Measurements from ENCODE around the gene CCDC148.

Gene CCDC148

DNA sequence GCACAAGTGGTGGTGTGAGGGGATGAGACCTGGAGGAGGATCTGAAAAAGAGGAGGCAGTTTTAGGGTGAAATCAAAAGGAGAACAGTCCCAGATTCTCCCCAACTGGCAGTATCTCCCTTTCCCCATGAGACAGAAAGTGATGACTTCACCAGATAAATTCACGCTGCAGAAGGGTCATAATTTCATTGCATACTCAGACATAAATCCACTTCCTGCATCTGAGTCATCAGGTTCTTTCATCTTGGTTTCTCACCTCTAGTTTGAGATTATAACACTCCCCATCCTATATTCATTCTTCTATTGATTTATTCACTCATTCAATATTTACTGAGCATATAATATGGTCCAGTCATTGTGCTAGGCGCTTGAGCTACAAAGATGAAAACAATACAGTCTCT is 64.7 kb downstream of the CCDC148 start:
- Histone ChIP-seq H3K27ac (ENCODE audit: low read length) (no peak overlapping the region), H3K4me1 (ENCODE audit: low read length) (peaks cover 3% of the 10 kb centered on the region; the same call in 1 of the 2 replicates), H3K27me3 (ENCODE audit: low read depth, low read length) (no peaks in the 10 kb centered on the region), H3K79me2 (ENCODE audit: low read length) (no peaks in the 10 kb centered on the region), H3K36me3 (replicated peaks; ENCODE audit: low read depth, low read length) (no peaks in the 10 kb centered on the region), H4K20me1 (ENCODE audit: insufficient read depth, low read length) (no peaks in the 10 kb centered on the region), H3K9ac (ENCODE audit: low read length) (no peak overlapping the region), H3K4me2 (ENCODE audit: low read length) (no peak overlapping the region), H2AFZ (ENCODE audit: low read depth, low read length) (no peak overlapping the region), H3K9me3 (ENCODE audit: insufficient read depth, low read length) (no peaks in the 10 kb centered on the region), H3K4me3 (ENCODE audit: low read length) (no peak overlapping the region)
- no peak for TF ChIP-seq EZH2phosphoT487 (IDR thresholded peaks at IDR 0.05; ENCODE audit: low read depth)
- TF ChIP-seq, protein P1, sequence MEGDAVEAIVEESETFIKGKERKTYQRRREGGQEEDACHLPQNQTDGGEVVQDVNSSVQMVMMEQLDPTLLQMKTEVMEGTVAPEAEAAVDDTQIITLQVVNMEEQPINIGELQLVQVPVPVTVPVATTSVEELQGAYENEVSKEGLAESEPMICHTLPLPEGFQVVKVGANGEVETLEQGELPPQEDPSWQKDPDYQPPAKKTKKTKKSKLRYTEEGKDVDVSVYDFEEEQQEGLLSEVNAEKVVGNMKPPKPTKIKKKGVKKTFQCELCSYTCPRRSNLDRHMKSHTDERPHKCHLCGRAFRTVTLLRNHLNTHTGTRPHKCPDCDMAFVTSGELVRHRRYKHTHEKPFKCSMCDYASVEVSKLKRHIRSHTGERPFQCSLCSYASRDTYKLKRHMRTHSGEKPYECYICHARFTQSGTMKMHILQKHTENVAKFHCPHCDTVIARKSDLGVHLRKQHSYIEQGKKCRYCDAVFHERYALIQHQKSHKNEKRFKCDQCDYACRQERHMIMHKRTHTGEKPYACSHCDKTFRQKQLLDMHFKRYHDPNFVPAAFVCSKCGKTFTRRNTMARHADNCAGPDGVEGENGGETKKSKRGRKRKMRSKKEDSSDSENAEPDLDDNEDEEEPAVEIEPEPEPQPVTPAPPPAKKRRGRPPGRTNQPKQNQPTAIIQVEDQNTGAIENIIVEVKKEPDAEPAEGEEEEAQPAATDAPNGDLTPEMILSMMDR (IDR thresholded peaks at IDR 0.05; ENCODE audit: low read depth, low read length), result no peak

DNA sequence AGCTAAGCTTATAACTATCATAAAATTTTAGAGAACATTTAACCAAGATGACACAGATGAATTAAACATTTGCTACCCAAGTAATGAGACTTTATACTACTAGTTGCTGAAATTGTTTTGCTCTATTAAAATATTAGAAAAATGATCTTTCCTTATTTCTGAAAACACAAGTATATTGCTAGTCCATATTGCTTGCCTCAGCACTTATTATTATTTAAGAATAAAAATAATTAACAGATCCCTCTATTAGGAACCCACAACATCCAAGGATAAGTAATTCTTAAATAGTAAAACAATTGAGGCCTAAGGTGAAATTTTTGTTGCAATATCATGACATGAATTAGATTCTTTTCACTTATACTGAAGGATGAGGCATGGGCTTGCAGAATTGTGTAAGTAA is 65.2 kb downstream of the CCDC148 start:
- no peak overlapping the region for H3K27ac ChIP-seq (ENCODE audit: low read length)
- H3K4me3 ChIP-seq (ENCODE audit: low read length), result no peak overlapping the region
- peaks cover 3% of the 10 kb centered on the region; the same call in 1 of the 2 replicates for H3K4me1 ChIP-seq (ENCODE audit: low read length)
- H3K9me3 ChIP-seq (ENCODE audit: insufficient read depth, low read length), result no peaks in the 10 kb centered on the region
- H3K4me2 ChIP-seq (ENCODE audit: low read length), result no peak overlapping the region
- TF ChIP-seq, protein P1 (IDR thresholded peaks at IDR 0.05; ENCODE audit: low read depth, low read length), result no peak
- no peak for TF ChIP-seq EZH2phosphoT487 (IDR thresholded peaks at IDR 0.05; ENCODE audit: low read depth)
- H2AFZ ChIP-seq (ENCODE audit: low read depth, low read length), result no peak overlapping the region
- H4K20me1 ChIP-seq (ENCODE audit: insufficient read depth, low read length), result no peaks in the 10 kb centered on the region
- H3K79me2 ChIP-seq (ENCODE audit: low read length), result no peaks in the 10 kb centered on the region
- no peaks in the 10 kb centered on the region for H3K36me3 ChIP-seq (replicated peaks; ENCODE audit: low read depth, low read length)
- H3K27me3 ChIP-seq (ENCODE audit: low read depth, low read length), result no peaks in the 10 kb centered on the region
- H3K9ac ChIP-seq (ENCODE audit: low read length), result no peak overlapping the region

DNA sequence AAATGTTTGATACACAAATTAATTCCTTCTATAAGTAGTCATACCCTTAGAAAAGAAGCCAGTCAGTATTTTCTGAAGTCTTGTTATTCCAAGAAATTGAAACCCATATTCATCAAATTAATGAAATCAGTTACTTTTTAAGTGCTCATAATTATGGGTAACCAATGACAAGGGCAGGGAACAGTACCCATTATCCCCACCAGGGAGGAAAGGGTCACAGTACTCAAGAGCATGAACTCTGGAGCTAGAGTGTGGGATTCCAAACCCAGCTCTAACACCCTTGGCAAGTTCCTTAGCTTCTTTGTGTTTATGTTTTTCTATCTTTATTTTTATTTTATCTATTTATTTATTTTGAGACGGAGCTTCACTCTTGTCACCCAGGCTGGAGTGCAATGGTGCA is 68.4 kb downstream of the CCDC148 start:
- H3K4me2 ChIP-seq (ENCODE audit: low read length), result no peak overlapping the region
- H3K4me1 ChIP-seq (ENCODE audit: low read length), result peaks cover 3% of the 10 kb centered on the region; the same call in 1 of the 2 replicates
- no peak overlapping the region for H3K9ac ChIP-seq (ENCODE audit: low read length)
- H4K20me1 ChIP-seq (ENCODE audit: insufficient read depth, low read length), result no peaks in the 10 kb centered on the region
- no peaks in the 10 kb centered on the region for H3K9me3 ChIP-seq (ENCODE audit: insufficient read depth, low read length)
- H3K27ac ChIP-seq (ENCODE audit: low read length), result no peak overlapping the region
- no peak overlapping the region for H2AFZ ChIP-seq (ENCODE audit: low read depth, low read length)
- no peaks in the 10 kb centered on the region for H3K27me3 ChIP-seq (ENCODE audit: low read depth, low read length)
- no peaks in the 10 kb centered on the region for H3K36me3 ChIP-seq (replicated peaks; ENCODE audit: low read depth, low read length)
- TF ChIP-seq, protein P1 (IDR thresholded peaks at IDR 0.05; ENCODE audit: low read depth, low read length), result no peak
- no peak for TF ChIP-seq EZH2phosphoT487 (IDR thresholded peaks at IDR 0.05; ENCODE audit: low read depth)
- no peak overlapping the region for H3K4me3 ChIP-seq (ENCODE audit: low read length)
- H3K79me2 ChIP-seq (ENCODE audit: low read length), result no peaks in the 10 kb centered on the region

DNA sequence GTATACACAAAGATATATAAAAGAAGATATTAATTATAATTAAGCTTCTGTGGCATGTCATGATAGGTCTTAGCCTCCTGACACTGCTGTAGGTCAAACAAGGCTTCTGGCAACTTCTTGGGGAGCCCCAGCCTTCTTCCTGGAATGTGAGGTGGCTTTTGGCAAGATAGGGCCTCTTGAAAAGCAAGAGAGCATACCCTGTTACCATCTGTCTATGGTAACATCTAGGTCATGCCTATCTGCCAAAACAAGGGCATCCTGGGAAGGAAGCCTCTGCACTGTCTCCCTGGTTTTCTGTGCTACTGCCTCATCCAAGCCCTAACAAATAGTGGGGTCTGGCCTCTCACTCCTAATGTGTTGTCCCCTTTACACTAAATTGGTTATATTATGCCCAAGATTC is 70.9 kb downstream of the CCDC148 start:
- H3K27ac ChIP-seq (ENCODE audit: low read length), result no peak overlapping the region
- H4K20me1 ChIP-seq (ENCODE audit: insufficient read depth, low read length), result no peaks in the 10 kb centered on the region
- TF ChIP-seq, protein P1 (IDR thresholded peaks at IDR 0.05; ENCODE audit: low read depth, low read length), result no peak
- TF ChIP-seq EZH2phosphoT487 (IDR thresholded peaks at IDR 0.05; ENCODE audit: low read depth), result no peak
- H3K9me3 ChIP-seq (ENCODE audit: insufficient read depth, low read length), result no peaks in the 10 kb centered on the region
- no peak overlapping the region for H3K4me2 ChIP-seq (ENCODE audit: low read length)
- H3K27me3 ChIP-seq (ENCODE audit: low read depth, low read length), result no peaks in the 10 kb centered on the region
- no peaks in the 10 kb centered on the region for H3K79me2 ChIP-seq (ENCODE audit: low read length)
- no peak overlapping the region for H3K4me3 ChIP-seq (ENCODE audit: low read length)
- H3K4me1 ChIP-seq (ENCODE audit: low read length), result no peaks in the 10 kb centered on the region
- no peak overlapping the region for H2AFZ ChIP-seq (ENCODE audit: low read depth, low read length)
- H3K36me3 ChIP-seq (replicated peaks; ENCODE audit: low read depth, low read length), result no peaks in the 10 kb centered on the region
- H3K9ac ChIP-seq (ENCODE audit: low read length), result no peak overlapping the region
